Lung (tissue), 12 donors: Measurements from ENCODE around the gene FAM184A. TPM values are rescaled to one million over a fixed set of nuclear protein-coding genes. Genes with fewer than 3 reads are reported as not detected.

ENCODE experiments used
- ATAC-seq: fragments of 200-7000 bp; cut with Tn5 transposase; one replicate; pipeline ENCODE4 v1.9.1; 2020; ENCODE audit warnings: moderate number of reproducible peaks; ENCODE audit not compliant: insufficient read depth, low FRiP score
- DNase-seq, 3 donors: peaks; one replicate each; pipeline ENCODE4 v3.0.0-alpha.2; 2013 to 2017
- H3K27ac ChIP-seq, 2 donors: one replicate each; pipeline ENCODE4 v1.5.1; 2013; ENCODE audit warnings: mild to moderate bottlenecking in 2 of 2, moderate library complexity in 2 of 2, control low read depth in 1 of 2, inconsistent platforms in 1 of 2, low read depth in 1 of 2, low read length in 1 of 2
- H3K27me3 ChIP-seq, 3 donors: one replicate each; pipeline ENCODE4 v1.5.1; 2013; ENCODE audit warnings: low read length in 2 of 3; ENCODE audit not compliant: control insufficient read depth in 3 of 3, insufficient read depth in 3 of 3
- H3K36me3 ChIP-seq, 4 donors: one replicate each; pipeline ENCODE4 v1.5.1; 2013; ENCODE audit warnings: low read length in 4 of 4, mild to moderate bottlenecking in 1 of 4, moderate library complexity in 1 of 4; ENCODE audit not compliant: control insufficient read depth in 4 of 4, insufficient read depth in 4 of 4
- H3K4me1 ChIP-seq, 5 donors: one replicate each; pipeline ENCODE4 v1.5.1; 2013; ENCODE audit warnings: low read length in 5 of 5, mild to moderate bottlenecking in 2 of 5, moderate library complexity in 1 of 5; ENCODE audit not compliant: control insufficient read depth in 5 of 5, insufficient read depth in 5 of 5
- H3K4me3 ChIP-seq: one replicate; pipeline ENCODE4 v1.5.1; 2013; ENCODE audit warnings: mild to moderate bottlenecking, control low read depth, moderate library complexity
- H3K9ac ChIP-seq, 2 donors: one replicate each; pipeline ENCODE4 v1.5.1; 2013; ENCODE audit warnings: low read length in 2 of 2, control low read depth in 1 of 2; ENCODE audit not compliant: insufficient read depth in 1 of 2
- H3K9me3 ChIP-seq, 4 donors: one replicate each; pipeline ENCODE4 v1.5.1; 2013; ENCODE audit warnings: low read length in 3 of 4, mild to moderate bottlenecking in 1 of 4, moderate library complexity in 1 of 4; ENCODE audit not compliant: control insufficient read depth in 4 of 4, insufficient read depth in 3 of 4
- CTCF ChIP-seq: IDR thresholded peaks from 2 replicates; pipeline ENCODE4 v1.5.1; 2012; ENCODE audit warnings: mild to moderate bottlenecking; ENCODE audit errors: control extremely low read depth, extremely low read depth
- WGBS, 2 donors: extraction: QIAGEN DNeasy Blood & Tissue Kit; methylation state at CpG; one replicate each; pipeline ENCODE4 v1.1.7; 2013; 5-methylcytosine and 5-hydroxymethylcytosine counted together
- polyA plus RNA-seq, 2 donors: library from polyadenylated mRNA; stranded (reverse); fragments of 200-250 nt; gene quantifications; one replicate each; pipeline ENCODE4 v1.2.1, GENCODE V29; 2013
- total RNA-seq, 2 donors: library from RNA; depleted of rRNA in 1 of 2; stranded (reverse); fragments of >200 nt in 1 of 2; gene quantifications; one replicate each; pipeline ENCODE4 v1.2.1, GENCODE V29; 2014 to 2021
- donor health status: control.
- donor health status: control.
- donor health status: Bipolar disorder and iron deficiency.
- donor health status: healthy.
- donor health status: DM: yes; HTN: yes; CAD: no.

The FAM184A gene
- total and polyA plus RNA-seq, 4 donors: 4.4 to 63.4 (median 22.7) TPM

GRCh38 chr6:119052987-119053386, 25.5 kb downstream of the FAM184A start:
- Histone ChIP-seq H3K27me3 (no peaks in the 10 kb centered on the region), H3K4me3 (no peak overlapping the region), H3K27ac (no peak overlapping the region), H3K9me3 (no peaks in the 10 kb centered on the region), H3K4me1 (no peaks in the 10 kb centered on the region), H3K36me3 (no peaks in the 10 kb centered on the region), H3K9ac (no peak overlapping the region)
- no peak for DNase-seq
- no peak for ATAC-seq
- no peak for TF ChIP-seq CTCF
- 67 to 76% methylated on average over 1 of the region's 1 CpG for WGBS, 2 donors

GRCh38 chr6:119052292-119052889, 26.1 kb downstream of the FAM184A start:
- ATAC-seq (no peak), DNase-seq (no peak)

GRCh38 chr6:119044255-119044654, 34.2 kb downstream of the FAM184A start:
- no peak overlapping the region for H3K9ac ChIP-seq
- no peak overlapping the region for H3K27ac ChIP-seq
- 84 to 91% methylated on average over 5 of the region's 5 CpGs for WGBS, 2 donors
- no peak for ATAC-seq
- H3K36me3 ChIP-seq: no peaks in the 10 kb centered on the region
- no peaks in the 10 kb centered on the region for H3K9me3 ChIP-seq
- no peak overlapping the region for H3K4me3 ChIP-seq
- no peak for TF ChIP-seq CTCF
- peaks cover 0 to 3% (median 0%) of the 10 kb centered on the region in 5 donors for H3K4me1 ChIP-seq
- DNase-seq: no peak
- H3K27me3 ChIP-seq: no peaks in the 10 kb centered on the region

More at GRCh38 chr6:119052292-119052889, 26.1 kb downstream of the FAM184A start:
- no peak overlapping the region for H3K27ac ChIP-seq
- TF ChIP-seq CTCF: no peak
- H3K4me3 ChIP-seq: no peak overlapping the region
- H3K4me1 ChIP-seq: no peaks in the 10 kb centered on the region
- H3K9me3 ChIP-seq: no peaks in the 10 kb centered on the region
- no peaks in the 10 kb centered on the region for H3K27me3 ChIP-seq
- WGBS, 2 donors: 80 to 87% methylated on average over 2 of the region's 2 CpGs
- no peaks in the 10 kb centered on the region for H3K36me3 ChIP-seq
- H3K9ac ChIP-seq: no peak overlapping the region

- no peak overlapping the region for H3K27ac ChIP-seq
- no peak for DNase-seq
- TF ChIP-seq CTCF: no peak
- peaks cover 0 to 3% (median 0%) of the 10 kb centered on the region in 5 donors for H3K4me1 ChIP-seq
- H3K9ac ChIP-seq: no peak overlapping the region
- no peak for ATAC-seq
- no peaks in the 10 kb centered on the region for H3K9me3 ChIP-seq
- no peaks in the 10 kb centered on the region for H3K27me3 ChIP-seq
- H3K4me3 ChIP-seq: no peak overlapping the region
- no peaks in the 10 kb centered on the region for H3K36me3 ChIP-seq
Measured at GRCh38 chr6:119043783-119044182, 34.7 kb downstream of the FAM184A start.
